Measurements from ENCODE around the gene ARHGAP15. TPM values are rescaled to one million over a fixed set of nuclear protein-coding genes. Genes with fewer than 3 reads are reported as not detected.

The ARHGAP15 gene
- total RNA-seq, 1 donor from 2014 or later: not detected

- Mint-ChIP-seq H3K36me3 (ENCODE audit: unreplicated experiment) (no peaks in the 10 kb centered on the region), H3K27me3 (ENCODE audit: unreplicated experiment) (no peaks in the 10 kb centered on the region), H3K4me1 (ENCODE audit: low read depth, unreplicated experiment) (peaks cover 3% of the 10 kb centered on the region), H3K9me3 (ENCODE audit: unreplicated experiment) (peaks cover 2% of the 10 kb centered on the region), H3K27ac (ENCODE audit: unreplicated experiment) (no peak overlapping the region), H3K4me3 (ENCODE audit: unreplicated experiment) (no peak overlapping the region)
- no peak for TF ChIP-seq CTCF (IDR thresholded peaks at IDR 0.05; ENCODE audit: partially characterized antibody, unreplicated experiment)
- DNase-seq: no peak
Measured at GRCh38 chr2:143730155-143730952, 601.1 kb downstream of the ARHGAP15 start.

GRCh38 chr2:143730953-143731260, 601.7 kb downstream of the ARHGAP15 start:
- DNase-seq: no peak
- peaks cover 2% of the 10 kb centered on the region for H3K9me3 Mint-ChIP-seq (ENCODE audit: unreplicated experiment)
- no peak overlapping the region for H3K27ac Mint-ChIP-seq (ENCODE audit: unreplicated experiment)
- no peaks in the 10 kb centered on the region for H3K36me3 Mint-ChIP-seq (ENCODE audit: unreplicated experiment)
- H3K4me1 Mint-ChIP-seq (ENCODE audit: low read depth, unreplicated experiment): peaks cover 3% of the 10 kb centered on the region
- no peak overlapping the region for H3K4me3 Mint-ChIP-seq (ENCODE audit: unreplicated experiment)
- TF ChIP-seq CTCF (IDR thresholded peaks at IDR 0.05; ENCODE audit: partially characterized antibody, unreplicated experiment): no peak
- H3K27me3 Mint-ChIP-seq (ENCODE audit: unreplicated experiment): no peaks in the 10 kb centered on the region

GRCh38 chr2:143732076-143732475, 602.9 kb downstream of the ARHGAP15 start:
- H3K27ac Mint-ChIP-seq (ENCODE audit: unreplicated experiment): no peak overlapping the region
- no peaks in the 10 kb centered on the region for H3K36me3 Mint-ChIP-seq (ENCODE audit: unreplicated experiment)
- no peak for DNase-seq
- no peak overlapping the region for H3K4me3 Mint-ChIP-seq (ENCODE audit: unreplicated experiment)
- TF ChIP-seq CTCF (IDR thresholded peaks at IDR 0.05; ENCODE audit: partially characterized antibody, unreplicated experiment): no peak
- H3K9me3 Mint-ChIP-seq (ENCODE audit: unreplicated experiment): peaks cover 4% of the 10 kb centered on the region
- peaks cover 5% of the 10 kb centered on the region for H3K4me1 Mint-ChIP-seq (ENCODE audit: low read depth, unreplicated experiment)
- peaks cover 2% of the 10 kb centered on the region for H3K27me3 Mint-ChIP-seq (ENCODE audit: unreplicated experiment)

GRCh38 chr2:143732871-143733270, 603.7 kb downstream of the ARHGAP15 start:
- no peak for DNase-seq
- peaks cover 6% of the 10 kb centered on the region for H3K9me3 Mint-ChIP-seq (ENCODE audit: unreplicated experiment)
- H3K4me1 Mint-ChIP-seq (ENCODE audit: low read depth, unreplicated experiment): peaks cover 6% of the 10 kb centered on the region
- H3K27me3 Mint-ChIP-seq (ENCODE audit: unreplicated experiment): peaks cover 2% of the 10 kb centered on the region
- no peak overlapping the region for H3K27ac Mint-ChIP-seq (ENCODE audit: unreplicated experiment)
- no peak overlapping the region for H3K4me3 Mint-ChIP-seq (ENCODE audit: unreplicated experiment)
- H3K36me3 Mint-ChIP-seq (ENCODE audit: unreplicated experiment): no peaks in the 10 kb centered on the region
- no peak for TF ChIP-seq CTCF (IDR thresholded peaks at IDR 0.05; ENCODE audit: partially characterized antibody, unreplicated experiment)

GRCh38 chr2:143734507-143734906, 605.3 kb downstream of the ARHGAP15 start:
- Mint-ChIP-seq H3K27me3 (ENCODE audit: unreplicated experiment) (peaks cover 2% of the 10 kb centered on the region), H3K9me3 (ENCODE audit: unreplicated experiment) (peaks cover 6% of the 10 kb centered on the region), H3K4me3 (ENCODE audit: unreplicated experiment) (no peak overlapping the region), H3K27ac (ENCODE audit: unreplicated experiment) (no peak overlapping the region), H3K4me1 (ENCODE audit: low read depth, unreplicated experiment) (peaks cover 12% of the 10 kb centered on the region), H3K36me3 (ENCODE audit: unreplicated experiment) (no peaks in the 10 kb centered on the region)
- DNase-seq: no peak
- TF ChIP-seq CTCF (IDR thresholded peaks at IDR 0.05; ENCODE audit: partially characterized antibody, unreplicated experiment): no peak

All from glutamatergic neuron (in vitro differentiated cells).